Uterus (tissue), 2 donors: ENCODE data around the gene PLOD2.

ENCODE experiments used
- CTCF ChIP-seq, 4 experiments: fragments of 200-600 bp in 2 of 4; fragments of 450-650 bp in 2 of 4; sonication (generic) in 2 of 4; IDR thresholded peaks; one replicate each; pipeline ENCODE4 v1.5.1; 2016 to 2019; ENCODE audit warnings: antibody characterized with exemption in 4 of 4, mild to moderate bottlenecking in 2 of 4, moderate library complexity in 1 of 4
- POLR2A ChIP-seq, 2 donors: fragments of 450-650 bp; IDR thresholded peaks; one replicate each; pipeline ENCODE4 v1.6.1; 2016; ENCODE audit warnings: antibody characterized with exemption in 2 of 2, mild to moderate bottlenecking in 1 of 2, moderate library complexity in 1 of 2

GRCh38 chr3:146177519-146177918, 16.5 kb upstream of the PLOD2 start:
- TF ChIP-seq POLR2A (IDR thresholded peaks at IDR 0.05) (no peak), CTCF (IDR thresholded peaks at IDR 0.05) (no peak)
